HG02642 (cell line): ENCODE results near the gene ATP2C2.

ENCODE experiments used
- ATAC-seq: cut with Tn5 transposase; IDR thresholded peaks from one replicate; pipeline ENCODE4 v1.9.1; 2021; ENCODE audit warnings: mild to moderate bottlenecking; ENCODE audit not compliant: unreplicated experiment, poor library complexity

ATP2C2 gene

DNA sequence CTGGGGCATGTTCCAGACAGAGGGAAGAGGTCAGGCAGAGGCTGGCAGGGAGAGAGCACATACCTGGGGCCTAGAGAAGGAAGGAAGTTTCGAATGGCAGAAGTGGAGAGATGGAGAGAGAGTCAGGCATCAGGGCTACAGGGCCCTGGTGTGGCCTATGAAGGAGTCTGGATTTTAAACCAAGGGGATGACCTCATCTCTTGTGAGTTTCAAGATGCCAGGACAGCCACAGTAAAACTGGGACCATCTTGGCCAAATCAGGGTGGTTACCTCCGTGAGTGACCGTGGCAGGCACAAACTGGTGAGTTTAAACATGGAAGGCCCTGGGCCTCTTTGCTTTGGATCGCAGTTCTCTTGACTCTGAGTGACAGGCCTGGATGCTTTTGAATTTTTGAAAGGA is 7.6 kb upstream of the ATP2C2 start:
- ATAC-seq, result no peak

DNA sequence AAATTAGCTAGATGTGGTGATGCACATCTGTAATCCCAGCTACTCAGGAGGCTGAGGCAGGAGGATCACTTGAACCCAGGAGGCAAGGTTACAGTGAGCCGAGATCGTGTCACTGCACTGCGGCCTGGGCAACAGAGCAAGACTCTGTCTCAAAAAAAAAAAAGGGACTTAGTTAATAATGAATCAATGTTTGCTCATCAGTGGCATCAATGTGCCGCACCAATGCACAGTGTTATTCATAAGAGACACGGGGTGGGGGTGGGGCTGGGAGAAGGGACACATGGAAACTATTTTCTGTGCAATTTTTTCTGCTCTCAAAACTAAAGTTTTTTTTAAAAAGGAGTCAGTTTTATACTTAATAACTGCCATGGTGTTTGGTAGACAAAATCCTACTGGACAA is 6.8 kb upstream of the ATP2C2 start:
- ATAC-seq, result no peak

DNA sequence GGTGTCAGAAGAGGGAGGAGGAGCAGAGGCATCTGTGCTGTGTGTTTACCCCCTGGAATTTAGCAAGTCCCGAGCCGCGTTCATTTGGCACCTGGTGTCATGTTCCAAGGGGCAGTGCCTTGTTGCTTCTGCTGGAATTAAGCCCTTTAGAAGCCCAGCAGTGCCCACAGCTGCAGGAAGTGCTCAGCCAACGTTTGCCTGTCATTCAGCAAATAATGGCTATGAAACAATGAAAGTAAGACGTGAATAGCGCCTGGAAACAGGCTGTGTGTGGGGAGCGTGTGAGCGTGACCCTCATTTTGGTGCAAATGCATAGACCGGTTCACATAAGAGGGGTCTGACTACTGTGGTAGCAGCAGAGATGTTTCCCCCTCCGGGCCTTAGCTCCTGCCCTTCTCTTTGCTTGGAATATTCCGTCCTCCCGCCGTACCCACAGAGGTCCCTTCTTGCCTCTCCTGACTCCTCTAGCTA is 5.8 kb upstream of the ATP2C2 start:
- no peak for ATAC-seq

- ATAC-seq, result no peak
Measured at GRCh38 chr16:84366208-84366607, 2.1 kb upstream of the ATP2C2 start.

- ATAC-seq, result no peak
Measured at GRCh38 chr16:84367297-84367680, 1.0 kb upstream of the ATP2C2 start.

DNA sequence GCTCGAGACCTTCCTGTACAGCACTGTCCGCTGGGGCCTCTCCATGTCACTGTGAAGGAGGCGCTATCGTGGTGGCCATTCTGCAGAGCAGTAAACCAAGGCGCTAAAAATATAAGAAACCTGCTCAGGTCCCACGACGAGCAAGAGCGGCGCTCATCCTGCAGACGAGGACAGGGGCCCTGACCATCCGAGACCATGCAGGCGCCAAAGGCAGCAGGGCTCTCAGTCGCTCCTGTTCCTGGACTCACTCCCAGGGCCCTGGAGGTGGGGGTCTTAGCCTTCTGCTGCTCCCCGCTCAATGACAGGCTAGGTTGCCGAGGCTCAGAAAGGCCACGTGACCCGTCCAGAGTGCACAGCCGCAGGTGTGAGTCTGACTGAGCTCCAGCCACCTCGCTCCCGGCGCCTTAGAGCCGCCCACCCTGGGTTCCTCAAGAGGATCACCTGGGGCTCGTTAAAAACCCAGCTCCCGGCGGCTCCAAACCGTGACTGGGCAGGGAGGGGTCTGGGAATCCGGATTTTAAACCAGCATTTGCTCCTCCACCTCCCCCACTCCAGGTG is 509 bp upstream of the ATP2C2 start:
- no peak for ATAC-seq

DNA sequence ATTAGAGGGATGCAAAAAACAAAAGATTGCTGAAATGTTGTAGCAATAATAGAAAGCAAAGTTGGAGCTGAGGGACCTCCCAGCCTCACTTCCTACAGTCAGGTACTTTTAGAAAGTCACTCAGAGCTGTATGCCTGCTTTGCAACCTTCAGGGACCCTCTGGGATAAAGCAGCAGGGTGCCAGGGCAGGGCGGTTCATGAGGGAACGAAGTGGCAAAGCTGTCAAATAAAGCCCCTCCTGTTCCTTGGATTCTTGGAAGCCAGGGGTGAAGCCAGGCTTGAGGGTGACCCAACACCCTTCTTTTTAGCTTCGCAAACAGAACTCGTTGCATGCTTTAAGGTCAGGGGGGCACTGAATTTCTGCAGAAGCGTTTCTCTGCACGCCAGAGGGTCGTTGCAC is 767 bp downstream of the ATP2C2 start:
- ATAC-seq, result no peak

- ATAC-seq, result no peak
Measured at GRCh38 chr16:84369938-84370627, 1.7 kb downstream of the ATP2C2 start.

DNA sequence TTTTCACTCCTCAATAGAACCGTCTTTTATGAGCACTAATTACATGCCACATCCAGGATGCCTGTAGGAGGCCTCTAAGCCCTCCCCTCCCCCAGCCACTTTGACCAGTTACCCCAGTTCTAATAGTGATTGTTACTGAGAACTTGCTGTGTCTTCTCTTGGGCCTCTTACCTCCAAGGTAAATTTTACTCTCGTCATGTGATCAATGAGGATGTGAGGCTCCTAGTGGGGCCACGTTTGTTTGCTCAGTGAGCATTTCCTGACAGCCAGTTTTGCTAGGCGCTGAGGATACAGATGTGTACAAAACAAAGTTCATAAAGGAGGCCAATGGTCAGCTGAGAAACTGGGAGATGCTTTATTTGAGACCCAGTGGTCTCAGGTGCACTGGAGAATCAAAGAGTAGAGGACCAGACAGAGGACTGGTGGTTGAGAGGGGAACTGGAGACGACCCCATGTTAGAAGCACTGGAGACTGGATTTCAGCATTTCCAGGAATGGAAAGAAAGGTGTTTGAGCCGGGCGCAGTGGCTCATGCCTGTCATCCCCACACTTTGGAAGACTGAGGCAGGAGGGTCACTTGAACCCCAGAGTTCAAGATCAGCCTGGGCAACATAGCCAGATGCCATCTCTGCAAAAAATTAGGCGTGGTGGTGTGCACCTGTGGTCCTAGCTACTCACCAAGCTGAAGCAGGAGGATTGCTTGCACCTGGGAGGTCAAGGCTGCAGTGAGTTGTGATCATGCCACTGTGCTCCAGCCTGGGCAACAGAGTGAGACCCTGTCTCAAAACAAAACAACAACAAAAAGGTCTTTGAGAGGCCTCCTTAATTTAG is 2.6 kb downstream of the ATP2C2 start:
- ATAC-seq, result no peak

DNA sequence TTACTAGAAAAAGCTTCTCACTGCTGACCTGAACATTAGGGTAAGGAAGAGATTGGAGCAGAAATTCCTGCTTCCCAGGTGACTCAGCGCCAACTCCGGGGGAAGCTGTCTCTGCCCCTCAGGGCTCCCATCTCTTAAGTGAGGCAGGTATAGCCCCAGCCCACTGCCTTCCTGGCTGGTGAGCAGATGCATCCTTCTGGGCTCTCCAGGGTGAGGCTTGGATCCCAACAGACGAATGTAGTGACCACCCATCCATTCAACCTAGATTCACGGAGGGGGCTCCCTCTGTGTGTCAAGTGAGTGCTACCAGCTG is 3.2 kb downstream of the ATP2C2 start:
- no peak for ATAC-seq

DNA sequence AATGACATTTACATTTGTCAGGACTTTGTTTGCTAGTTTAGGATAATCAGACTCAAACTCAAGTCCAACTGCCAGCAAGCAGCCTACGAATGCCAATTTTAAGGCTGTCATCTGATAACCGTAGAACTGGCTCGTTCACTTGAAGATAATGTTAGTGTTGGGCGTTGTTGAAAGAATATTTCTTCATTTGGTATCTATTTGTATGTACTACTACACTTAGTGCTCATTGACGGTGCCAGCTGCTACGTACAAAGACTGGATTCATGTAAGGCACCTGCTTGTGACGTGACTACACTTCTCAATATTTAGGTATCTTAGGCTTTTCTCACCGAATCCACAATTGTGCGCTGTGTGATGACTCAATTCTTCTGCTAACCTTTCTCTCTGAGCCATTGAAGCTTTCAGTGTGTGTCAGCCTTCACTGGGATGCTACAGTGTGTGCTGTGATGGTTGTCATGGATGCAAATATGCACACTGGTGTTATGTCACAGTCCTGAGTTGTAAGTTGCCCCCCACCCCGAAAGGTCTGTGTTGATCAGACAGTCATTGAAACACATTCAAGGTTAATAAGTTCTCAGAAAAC is 5.7 kb downstream of the ATP2C2 start:
- no peak for ATAC-seq

GRCh38 chr16:84378099-84378498 is 9.8 kb downstream of the ATP2C2 start:
- ATAC-seq, result no peak

GRCh38 chr16:84378567-84378966 is 10.2 kb downstream of the ATP2C2 start:
- ATAC-seq, result no peak

GRCh38 chr16:84379008-84379708 is 10.8 kb downstream of the ATP2C2 start:
- ATAC-seq, result no peak

GRCh38 chr16:84379709-84380362 is 11.5 kb downstream of the ATP2C2 start:
- no peak for ATAC-seq

GRCh38 chr16:84380405-84380804 is 12.1 kb downstream of the ATP2C2 start:
- ATAC-seq, result no peak

DNA sequence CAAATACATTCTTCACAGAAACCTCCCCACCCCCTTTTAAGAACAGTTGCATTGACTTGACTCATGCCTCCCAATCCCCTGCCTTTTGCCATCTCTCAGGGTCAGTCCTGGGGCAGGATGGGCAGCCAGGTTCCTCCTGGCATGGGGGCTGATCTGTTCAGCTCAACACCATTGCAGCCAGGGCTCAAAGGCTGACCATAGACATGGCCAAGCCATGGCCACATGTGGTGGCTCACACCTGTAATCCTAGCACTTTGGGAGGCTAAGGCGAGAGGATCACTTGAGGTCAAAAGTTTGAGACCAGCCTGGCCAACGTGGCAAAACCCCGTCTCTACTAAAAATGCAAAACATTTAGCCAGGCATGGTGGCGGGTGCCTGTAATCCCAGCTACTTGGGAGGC is 14.1 kb downstream of the ATP2C2 start:
- ATAC-seq, result no peak

DNA sequence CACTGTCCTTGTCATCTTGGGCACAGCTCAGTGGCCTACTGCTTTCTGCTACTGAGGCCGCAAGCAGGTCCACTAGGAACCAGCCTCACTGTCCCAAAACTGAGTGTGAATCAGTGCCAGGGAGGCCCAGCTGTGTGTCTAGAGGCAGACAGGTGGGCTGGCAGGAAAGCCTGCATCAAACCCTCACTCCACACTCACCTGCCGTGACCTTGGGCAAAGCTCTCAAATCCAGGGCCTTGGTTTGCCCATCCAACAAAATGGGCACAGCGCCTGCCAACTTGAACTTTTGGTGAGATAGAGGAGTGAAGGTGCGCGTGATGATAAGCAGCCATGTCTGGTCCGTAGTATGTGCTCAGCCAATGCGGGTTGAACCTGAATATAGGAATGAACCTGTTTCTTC is 14.8 kb downstream of the ATP2C2 start:
- no peak for ATAC-seq

DNA sequence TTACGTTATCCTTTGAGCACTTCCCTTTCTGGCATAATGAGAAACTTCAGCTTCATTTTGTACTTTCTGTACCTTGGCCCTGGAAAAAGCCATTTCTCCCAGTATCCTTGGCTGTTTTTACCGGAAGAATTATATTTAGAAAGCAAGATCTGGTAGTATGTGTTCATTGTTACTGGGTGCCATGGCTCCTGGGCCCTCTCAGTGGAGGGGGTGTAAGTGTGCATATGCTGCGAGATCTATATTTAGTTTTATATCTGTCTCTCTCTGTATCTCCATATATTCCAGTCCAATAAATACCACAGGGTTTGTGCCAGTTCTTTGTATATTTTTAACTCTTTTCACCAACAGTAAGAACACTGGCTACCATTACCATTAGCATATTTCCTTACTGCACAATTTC is 17.7 kb downstream of the ATP2C2 start:
- ATAC-seq, result no peak

GRCh38 chr16:84387021-84387420 is 18.7 kb downstream of the ATP2C2 start:
- no peak for ATAC-seq
